Activated CD8-positive, alpha-beta T cell treated with anti-CD3 and anti-CD28 coated beads for 36 hours (primary cell): ENCODE data around the gene TIAM2. TPM values are rescaled to one million over a fixed set of nuclear protein-coding genes. Genes with fewer than 3 reads are reported as not detected.

Source experiments
- ATAC-seq: fragments of 200-7000 bp; cut with Tn5 transposase; one replicate; pipeline ENCODE4 v1.10.0; 2021; ENCODE audit warnings: mild to moderate bottlenecking, moderate library complexity
- CTCF ChIA-PET: fragments of 350-600 bp; sonication (Branson Sonifier 250); formaldehyde crosslinking; loops from one replicate; lab custom pipeline; 2021; ENCODE audit warnings: antibody characterized with exemption; lab: Charles Lee
- POLR2A ChIA-PET: fragments of 350-600 bp; sonication (Branson Sonifier 250); formaldehyde crosslinking; loops from one replicate; lab custom pipeline; 2021; ENCODE audit warnings: antibody characterized with exemption; lab: Charles Lee
- DNase-seq: peaks from one replicate; pipeline ENCODE4 v3.0.0-alpha.2; 2020
- H3K27ac Mint-ChIP-seq: one replicate; pipeline ENCODE4 v1.8.0; 2021; ENCODE audit warnings: mild to moderate bottlenecking, mixed read lengths
- H3K27me3 Mint-ChIP-seq: one replicate; pipeline ENCODE4 v1.8.0; 2021; ENCODE audit warnings: mixed read lengths
- H3K36me3 Mint-ChIP-seq: one replicate; pipeline ENCODE4 v1.8.0; 2021; ENCODE audit warnings: low read depth, mixed read lengths
- H3K4me1 Mint-ChIP-seq: one replicate; pipeline ENCODE4 v1.8.0; 2021; ENCODE audit warnings: low read depth, mixed read lengths
- H3K4me3 Mint-ChIP-seq: one replicate; pipeline ENCODE4 v1.8.0; 2021; ENCODE audit warnings: mild to moderate bottlenecking, moderate library complexity, mixed read lengths
- H3K9me3 Mint-ChIP-seq: one replicate; pipeline ENCODE4 v1.8.0; 2021; ENCODE audit warnings: mixed read lengths
- CTCF ChIP-seq: fragments of 200-600 bp; IDR thresholded peaks from one replicate; pipeline ENCODE4 v1.8.0; 2022; ENCODE audit warnings: antibody characterized with exemption, mild to moderate bottlenecking
- intact Hi-C: fragments of 100-400 bp; cut with micrococcal nuclease; formaldehyde crosslinking; loops from one replicate; pipeline ENCODE4 v1.10.0; 2022
- total RNA-seq, 2 experiments: library from RNA; stranded (reverse); gene quantifications; one replicate each; pipeline ENCODE4 v1.2.3, GENCODE V29; 2021

TIAM2 gene
- total RNA-seq, 2 experiments from 2014 or later, result 5.6 to 7.1 TPM

GRCh38 chr6:154954347-154954746, 40.8 kb upstream of the TIAM2 start:
- Mint-ChIP-seq H3K9me3 (no peaks in the 10 kb centered on the region), H3K27ac (no peak overlapping the region), H3K4me1 (peaks cover 26% of the 10 kb centered on the region), H3K4me3 (no peak overlapping the region), H3K27me3 (no peaks in the 10 kb centered on the region), H3K36me3 (peaks cover 6% of the 10 kb centered on the region)
- TF ChIP-seq CTCF, result no peak
- no peak for DNase-seq
- ATAC-seq, result no peak
- POLR2A ChIA-PET, result no interaction called here
- CTCF ChIA-PET, result no interaction called here
- intact Hi-C loops, result no loop called here

DNA sequence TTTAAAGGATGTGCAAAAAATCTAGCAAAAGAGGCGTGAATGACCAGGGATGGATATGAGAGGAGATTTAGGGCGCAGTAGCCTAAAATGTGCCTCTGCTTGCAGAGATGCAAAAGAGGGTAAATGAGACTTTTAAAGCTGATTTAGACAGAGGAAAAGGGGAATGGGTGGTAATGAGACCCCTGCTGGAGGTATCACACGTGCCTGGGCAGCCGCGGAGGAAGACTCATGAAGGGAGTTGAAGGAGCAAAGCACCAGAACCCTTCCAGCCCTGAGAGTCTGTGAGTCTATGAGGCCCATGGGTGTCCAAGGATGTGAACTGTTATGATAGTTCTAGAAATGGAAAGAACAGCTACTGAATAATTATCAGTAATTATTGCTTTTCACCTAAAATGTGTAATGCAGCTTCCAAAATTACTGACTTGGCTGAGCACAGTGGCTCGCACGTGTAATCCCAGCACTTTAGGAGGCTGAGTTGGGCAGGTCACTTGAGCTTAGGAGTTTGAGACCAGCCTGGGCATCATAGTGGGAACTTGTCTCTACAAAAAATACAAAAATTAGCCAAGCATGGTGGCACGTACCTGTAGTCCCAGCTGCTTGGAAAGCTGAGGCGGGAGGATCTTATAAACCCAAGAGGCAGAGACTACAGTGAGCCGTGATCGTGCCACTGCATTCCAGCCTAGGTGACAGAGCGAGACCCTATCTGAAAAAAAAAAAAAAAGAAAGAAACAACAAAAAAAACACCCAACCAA, 38.2 kb upstream of the TIAM2 start:
- intact Hi-C loops, result no loop called here
- no peak overlapping the region for H3K27ac Mint-ChIP-seq
- H3K4me3 Mint-ChIP-seq, result no peak overlapping the region
- no peaks in the 10 kb centered on the region for H3K9me3 Mint-ChIP-seq
- peaks cover 11% of the 10 kb centered on the region for H3K4me1 Mint-ChIP-seq
- no peak for TF ChIP-seq CTCF
- CTCF ChIA-PET, result interaction anchor here (2.2 kb wide), 1 partner anchor 29 kb away, joined by 6 read pairs; no protein-coding TSS in a partner anchor
- ATAC-seq, result no peak
- peaks cover 5% of the 10 kb centered on the region for H3K36me3 Mint-ChIP-seq
- POLR2A ChIA-PET, result interaction anchor here (1.0 kb wide), 2 partner anchors 17 to 208 kb away, joined by 3 read pairs; no protein-coding TSS in a partner anchor
- no peaks in the 10 kb centered on the region for H3K27me3 Mint-ChIP-seq
- DNase-seq, result no peak

- ATAC-seq, result no peak
- CTCF ChIA-PET, result interaction anchor here (1.6 kb wide), 1 partner anchor 30 kb away, joined by 4 read pairs; no protein-coding TSS in a partner anchor
Measured at GRCh38 chr6:154958469-154958868, 36.6 kb upstream of the TIAM2 start.

GRCh38 chr6:154960299-154960843, 34.7 kb upstream of the TIAM2 start:
- DNase-seq (no peak), ATAC-seq (no peak)
- ChIA-PET CTCF (interaction anchor here (1.5 to 1.7 kb wide), 2 partner anchors 11 to 32 kb away, joined by 3 to 7 read pairs; no protein-coding TSS in a partner anchor), POLR2A (no interaction called here)
- no peak for TF ChIP-seq CTCF
- Mint-ChIP-seq H3K4me1 (peaks cover 3% of the 10 kb centered on the region), H3K36me3 (peaks cover 8% of the 10 kb centered on the region), H3K4me3 (no peak overlapping the region), H3K27me3 (no peaks in the 10 kb centered on the region), H3K27ac (no peak overlapping the region), H3K9me3 (no peaks in the 10 kb centered on the region)
- intact Hi-C loops, result no loop called here

More at GRCh38 chr6:154958469-154958868, 36.6 kb upstream of the TIAM2 start:
- Mint-ChIP-seq H3K27ac (no peak overlapping the region), H3K4me1 (peaks cover 3% of the 10 kb centered on the region), H3K27me3 (no peaks in the 10 kb centered on the region), H3K36me3 (peaks cover 6% of the 10 kb centered on the region), H3K4me3 (no peak overlapping the region), H3K9me3 (no peaks in the 10 kb centered on the region)
- no peak for DNase-seq
- no peak for TF ChIP-seq CTCF
- intact Hi-C loops, result no loop called here
- POLR2A ChIA-PET, result no interaction called here
